Mucosa of rectum (tissue), 2 donors: Measurements from ENCODE around the gene ASIC2.

Experiments used
- H3K27ac ChIP-seq, 2 donors: one replicate each; pipeline ENCODE4 v1.7.0; 2013; ENCODE audit warnings: inconsistent platforms in 2 of 2, low read depth in 2 of 2, low read length in 2 of 2
- H3K27me3 ChIP-seq, 2 donors: one replicate each; pipeline ENCODE4 v1.7.0; 2013; ENCODE audit warnings: low read length in 2 of 2; ENCODE audit not compliant: control insufficient read depth in 2 of 2, insufficient read depth in 2 of 2
- H3K36me3 ChIP-seq, 2 donors: one replicate each; pipeline ENCODE4 v1.7.0; 2013; ENCODE audit warnings: low read length in 2 of 2; ENCODE audit not compliant: control insufficient read depth in 2 of 2, insufficient read depth in 2 of 2
- H3K4me1 ChIP-seq, 2 donors: one replicate each; pipeline ENCODE4 v1.7.0; 2013; ENCODE audit warnings: low read length in 2 of 2, mild to moderate bottlenecking in 1 of 2; ENCODE audit not compliant: control insufficient read depth in 2 of 2, insufficient read depth in 2 of 2
- H3K4me3 ChIP-seq, 2 donors: one replicate each; pipeline ENCODE4 v1.7.0; 2013; ENCODE audit warnings: low read length in 2 of 2
- H3K9ac ChIP-seq, 2 donors: one replicate each; pipeline ENCODE4 v1.7.0; 2013; ENCODE audit warnings: low read length in 2 of 2, low read depth in 1 of 2, mild to moderate bottlenecking in 1 of 2
- H3K9me3 ChIP-seq, 2 donors: one replicate each; pipeline ENCODE4 v1.7.0; 2013; ENCODE audit warnings: low read length in 2 of 2; ENCODE audit not compliant: control insufficient read depth in 2 of 2
- donor health status: healthy.
- donor health status: Normal muscosa, but diverticular disease.

ASIC2 gene

GRCh38 chr17:33167736-33168135 is 125.4 kb downstream of the ASIC2 start:
- no peaks in the 10 kb centered on the region for H3K36me3 ChIP-seq
- H3K9ac ChIP-seq: no peak overlapping the region
- H3K27me3 ChIP-seq: peaks cover 0 to 6% of the 10 kb centered on the region in 2 donors
- H3K4me3 ChIP-seq: no peak overlapping the region
- H3K9me3 ChIP-seq: no peaks in the 10 kb centered on the region
- no peak overlapping the region for H3K27ac ChIP-seq
- no peaks in the 10 kb centered on the region for H3K4me1 ChIP-seq

- H3K9ac ChIP-seq: no peak overlapping the region
- no peaks in the 10 kb centered on the region for H3K9me3 ChIP-seq
Observed at GRCh38 chr17:33166472-33166871, 126.6 kb downstream of the ASIC2 start.

DNA sequence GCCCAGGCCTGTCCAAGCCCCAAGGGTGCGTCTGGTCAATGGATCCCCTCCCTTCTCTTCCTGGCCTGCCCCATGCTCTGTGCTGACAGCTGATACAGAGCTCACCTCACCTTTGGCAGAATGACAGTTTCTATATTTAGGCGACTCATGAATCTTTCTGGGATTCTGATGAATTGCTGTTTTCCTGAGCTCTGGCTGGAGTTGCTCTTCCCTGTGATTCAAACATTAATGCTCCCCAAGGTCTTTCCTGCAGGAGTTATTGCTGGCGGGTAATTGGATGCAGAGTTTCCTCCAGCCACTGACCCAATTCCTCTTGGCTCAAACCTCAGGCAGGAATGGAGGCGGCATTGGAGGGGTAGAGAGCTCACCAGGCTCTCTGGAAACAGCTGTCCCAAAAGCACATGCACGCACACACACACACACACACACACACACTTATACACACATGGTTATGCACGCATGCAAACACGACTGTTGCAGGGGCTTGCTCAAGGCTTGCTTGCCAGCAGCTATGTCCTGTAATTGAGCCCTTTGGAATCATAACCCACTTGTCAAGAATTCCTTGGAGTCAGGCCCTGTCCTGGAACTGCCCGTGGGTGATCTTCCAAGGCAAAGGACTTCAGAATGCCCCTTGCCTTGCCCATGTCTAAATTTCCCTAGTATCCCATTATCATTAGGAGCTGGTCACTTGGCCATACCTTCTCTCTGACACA is 128.8 kb downstream of the ASIC2 start:
- H3K4me1 ChIP-seq: no peaks in the 10 kb centered on the region
- H3K27me3 ChIP-seq: no peaks in the 10 kb centered on the region
- no peaks in the 10 kb centered on the region for H3K9me3 ChIP-seq
- no peak overlapping the region for H3K27ac ChIP-seq
- no peak overlapping the region for H3K9ac ChIP-seq
- H3K36me3 ChIP-seq: no peaks in the 10 kb centered on the region
- no peak overlapping the region for H3K4me3 ChIP-seq

More at GRCh38 chr17:33166472-33166871, 126.6 kb downstream of the ASIC2 start:
- H3K27ac ChIP-seq: no peak overlapping the region
- no peaks in the 10 kb centered on the region for H3K36me3 ChIP-seq
- peaks cover 0 to 6% of the 10 kb centered on the region in 2 donors for H3K27me3 ChIP-seq
- no peaks in the 10 kb centered on the region for H3K4me1 ChIP-seq
- H3K4me3 ChIP-seq: no peak overlapping the region

GRCh38 chr17:33163533-33164168 is 129.4 kb downstream of the ASIC2 start:
- no peaks in the 10 kb centered on the region for H3K9me3 ChIP-seq
- H3K27ac ChIP-seq: no peak overlapping the region
- H3K9ac ChIP-seq: no peak overlapping the region
- no peaks in the 10 kb centered on the region for H3K36me3 ChIP-seq
- H3K4me1 ChIP-seq: no peaks in the 10 kb centered on the region
- H3K27me3 ChIP-seq: no peaks in the 10 kb centered on the region
- no peak overlapping the region for H3K4me3 ChIP-seq

GRCh38 chr17:33154869-33155455 is 138.1 kb downstream of the ASIC2 start:
- H3K27ac ChIP-seq: no peak overlapping the region
- H3K4me1 ChIP-seq: no peaks in the 10 kb centered on the region
- H3K4me3 ChIP-seq: no peak overlapping the region
- no peak overlapping the region for H3K9ac ChIP-seq
- peaks cover 0 to 2% of the 10 kb centered on the region in 2 donors for H3K27me3 ChIP-seq
- H3K36me3 ChIP-seq: no peaks in the 10 kb centered on the region
- no peaks in the 10 kb centered on the region for H3K9me3 ChIP-seq

DNA sequence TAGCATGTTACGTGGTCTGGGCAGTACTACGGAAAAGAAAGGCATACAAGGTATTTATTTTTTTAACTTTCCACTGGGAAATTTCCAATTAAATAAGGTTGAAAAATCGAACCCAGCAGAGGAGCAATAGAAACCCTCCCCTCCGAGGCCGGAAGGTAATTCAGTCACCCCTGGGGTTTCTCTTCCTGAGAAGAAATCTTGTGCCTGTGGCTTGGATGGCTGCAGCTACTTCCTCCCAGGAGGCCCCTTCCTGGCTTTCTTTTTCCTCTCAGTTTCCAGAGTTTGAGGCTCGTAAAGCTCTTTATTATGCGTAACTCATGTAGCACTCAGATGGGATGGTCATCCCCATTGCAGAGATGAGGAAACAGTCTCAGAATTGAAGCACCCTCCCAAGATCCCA is 140.3 kb downstream of the ASIC2 start:
- H3K4me1 ChIP-seq: no peaks in the 10 kb centered on the region
- H3K9me3 ChIP-seq: no peaks in the 10 kb centered on the region
- peaks cover 0 to 2% of the 10 kb centered on the region in 2 donors for H3K27me3 ChIP-seq
- H3K36me3 ChIP-seq: no peaks in the 10 kb centered on the region
- no peak overlapping the region for H3K9ac ChIP-seq
- H3K27ac ChIP-seq: no peak overlapping the region
- H3K4me3 ChIP-seq: no peak overlapping the region

- H3K36me3 ChIP-seq: no peaks in the 10 kb centered on the region
- no peaks in the 10 kb centered on the region for H3K4me1 ChIP-seq
- no peaks in the 10 kb centered on the region for H3K9me3 ChIP-seq
- no peak overlapping the region for H3K4me3 ChIP-seq
- peaks cover 0 to 2% of the 10 kb centered on the region in 2 donors for H3K27me3 ChIP-seq
- no peak overlapping the region for H3K27ac ChIP-seq
- no peak overlapping the region for H3K9ac ChIP-seq
Observed at GRCh38 chr17:33151565-33151964, 141.5 kb downstream of the ASIC2 start.

- Histone ChIP-seq H3K4me3 (no peak overlapping the region), H3K9me3 (no peaks in the 10 kb centered on the region), H3K27ac (no peak overlapping the region), H3K36me3 (no peaks in the 10 kb centered on the region), H3K9ac (no peak overlapping the region), H3K4me1 (no peaks in the 10 kb centered on the region), H3K27me3 (no peaks in the 10 kb centered on the region)
Observed at GRCh38 chr17:33145941-33146340, 147.2 kb downstream of the ASIC2 start.

DNA sequence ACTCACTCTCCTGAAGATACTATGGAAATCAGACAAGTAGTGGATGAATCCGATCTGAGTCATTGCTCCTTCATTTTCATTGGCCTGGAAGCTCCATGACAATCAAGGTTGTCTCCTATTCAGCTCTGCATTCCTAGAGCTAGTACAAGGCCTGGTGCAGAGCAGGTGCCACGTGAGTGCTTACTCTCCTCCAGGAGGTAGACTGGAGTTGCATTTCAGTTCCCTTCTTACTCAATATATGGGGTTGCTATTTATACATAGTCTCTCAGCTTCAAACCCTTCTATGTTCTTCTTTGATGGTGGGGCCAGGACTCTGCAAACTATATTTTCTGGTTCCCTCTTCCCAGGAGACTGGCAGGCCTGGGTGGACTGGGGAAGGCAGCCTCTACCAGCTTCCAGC is 148.3 kb downstream of the ASIC2 start:
- Histone ChIP-seq H3K27me3 (no peaks in the 10 kb centered on the region), H3K4me1 (no peaks in the 10 kb centered on the region), H3K4me3 (no peak overlapping the region), H3K36me3 (no peaks in the 10 kb centered on the region), H3K27ac (no peak overlapping the region), H3K9me3 (no peaks in the 10 kb centered on the region), H3K9ac (no peak overlapping the region)

DNA sequence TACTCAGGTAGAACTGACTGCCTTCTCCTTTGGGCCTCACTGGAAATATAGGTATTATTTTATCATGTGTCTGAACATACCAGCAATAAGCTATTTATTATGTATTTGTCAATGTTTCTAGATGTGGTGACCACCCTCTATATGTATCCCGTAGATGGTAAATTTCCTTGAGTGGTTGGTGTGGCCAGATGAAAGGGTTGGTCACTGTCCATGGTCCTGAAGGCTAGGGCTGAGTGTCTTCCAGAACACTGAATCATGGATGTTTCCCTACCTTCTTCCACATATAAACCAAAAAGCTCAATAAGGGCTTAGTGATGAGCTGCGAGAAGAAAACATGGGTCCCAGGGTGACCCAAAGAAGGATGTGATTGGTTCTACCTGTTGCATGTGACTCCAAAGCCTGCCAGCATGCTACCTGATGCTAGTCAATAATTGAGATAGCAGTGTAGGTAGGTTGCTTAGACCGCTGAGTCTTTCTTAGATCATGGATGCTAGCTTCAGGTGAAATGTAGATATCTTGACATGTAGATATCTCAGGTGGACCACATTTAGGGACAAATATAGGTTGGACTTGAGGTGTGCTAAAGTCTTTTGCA is 150.3 kb downstream of the ASIC2 start:
- no peaks in the 10 kb centered on the region for H3K4me1 ChIP-seq
- H3K4me3 ChIP-seq: no peak overlapping the region
- H3K27me3 ChIP-seq: no peaks in the 10 kb centered on the region
- H3K9ac ChIP-seq: no peak overlapping the region
- no peaks in the 10 kb centered on the region for H3K36me3 ChIP-seq
- no peak overlapping the region for H3K27ac ChIP-seq
- no peaks in the 10 kb centered on the region for H3K9me3 ChIP-seq
